Activated CD8-positive, alpha-beta memory T cell treated with anti-CD3 and anti-CD28 coated beads for 4 hours (primary cell): ENCODE data around the gene CLCN1.

Source experiments
- DNase-seq, 2 donors: peaks; one replicate each; pipeline ENCODE4 v3.0.0-alpha.2; 2020; ENCODE audit warnings: low read depth in 2 of 2

CLCN1 gene

DNA sequence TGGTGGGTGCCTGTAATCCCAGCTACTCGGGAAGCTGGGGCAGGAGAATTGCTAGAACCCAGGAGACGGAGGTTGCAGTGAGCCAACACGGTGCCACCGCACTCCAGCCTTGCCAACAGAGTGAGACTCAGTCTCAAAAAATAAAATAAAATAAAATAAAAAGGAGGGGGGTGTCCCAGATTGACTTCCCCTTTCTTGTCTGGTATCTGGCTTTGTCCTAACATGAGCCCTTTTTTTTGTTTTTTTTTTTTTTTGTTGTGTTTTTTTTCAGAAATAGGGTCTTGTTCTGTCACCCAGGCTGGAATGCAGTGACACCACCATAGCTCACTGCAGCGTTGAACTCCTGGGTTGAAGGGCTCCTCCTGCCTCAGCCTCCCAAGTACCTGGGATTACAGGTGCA lies 23.0 kb upstream of the CLCN1 start:
- no peak for DNase-seq

- no peak for DNase-seq
Observed at GRCh38 chr7:143295870-143296269, 20.0 kb upstream of the CLCN1 start.

DNA sequence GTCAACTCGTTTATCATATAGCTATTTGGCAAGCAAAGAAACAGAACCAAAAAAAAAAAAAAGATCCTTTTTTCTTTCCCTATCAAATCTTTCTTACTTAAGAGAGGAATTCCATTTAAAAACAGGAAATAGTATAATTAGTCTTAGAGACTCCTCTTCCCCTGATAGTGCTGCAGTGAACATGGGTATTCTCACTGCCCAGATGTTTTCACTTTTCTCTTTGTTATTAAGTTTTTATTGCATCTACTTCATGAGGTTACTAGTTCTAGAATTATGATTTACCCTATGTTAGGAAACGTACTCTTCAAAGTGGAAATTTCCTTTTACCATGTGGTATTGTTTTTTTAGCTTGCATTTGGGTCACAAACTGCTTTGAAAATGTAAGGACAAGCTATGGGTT lies 19.2 kb upstream of the CLCN1 start:
- DNase-seq = no peak

DNA sequence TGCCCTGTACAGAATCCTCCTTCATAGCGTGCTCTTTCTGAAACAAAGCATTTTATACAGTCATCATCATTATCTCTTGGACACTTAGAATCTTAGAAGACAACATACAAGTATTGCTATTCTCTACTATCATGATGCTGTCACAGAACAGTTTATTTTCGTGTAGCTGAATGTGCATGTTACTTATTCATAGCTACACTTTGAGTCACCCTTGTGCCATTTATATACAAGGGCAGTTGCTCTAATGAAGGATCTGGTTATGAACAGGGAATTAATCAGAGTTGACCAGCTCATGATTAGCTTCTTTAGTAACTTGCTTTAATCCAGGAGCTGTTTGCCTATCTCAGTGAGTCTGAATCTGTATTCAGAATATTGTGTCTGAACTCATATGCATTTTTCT lies 16.6 kb upstream of the CLCN1 start:
- no peak for DNase-seq

GRCh38 chr7:143299840-143300239 lies 16.1 kb upstream of the CLCN1 start:
- peak in 1 of 2 donors; percentile 27 for DNase-seq

DNA sequence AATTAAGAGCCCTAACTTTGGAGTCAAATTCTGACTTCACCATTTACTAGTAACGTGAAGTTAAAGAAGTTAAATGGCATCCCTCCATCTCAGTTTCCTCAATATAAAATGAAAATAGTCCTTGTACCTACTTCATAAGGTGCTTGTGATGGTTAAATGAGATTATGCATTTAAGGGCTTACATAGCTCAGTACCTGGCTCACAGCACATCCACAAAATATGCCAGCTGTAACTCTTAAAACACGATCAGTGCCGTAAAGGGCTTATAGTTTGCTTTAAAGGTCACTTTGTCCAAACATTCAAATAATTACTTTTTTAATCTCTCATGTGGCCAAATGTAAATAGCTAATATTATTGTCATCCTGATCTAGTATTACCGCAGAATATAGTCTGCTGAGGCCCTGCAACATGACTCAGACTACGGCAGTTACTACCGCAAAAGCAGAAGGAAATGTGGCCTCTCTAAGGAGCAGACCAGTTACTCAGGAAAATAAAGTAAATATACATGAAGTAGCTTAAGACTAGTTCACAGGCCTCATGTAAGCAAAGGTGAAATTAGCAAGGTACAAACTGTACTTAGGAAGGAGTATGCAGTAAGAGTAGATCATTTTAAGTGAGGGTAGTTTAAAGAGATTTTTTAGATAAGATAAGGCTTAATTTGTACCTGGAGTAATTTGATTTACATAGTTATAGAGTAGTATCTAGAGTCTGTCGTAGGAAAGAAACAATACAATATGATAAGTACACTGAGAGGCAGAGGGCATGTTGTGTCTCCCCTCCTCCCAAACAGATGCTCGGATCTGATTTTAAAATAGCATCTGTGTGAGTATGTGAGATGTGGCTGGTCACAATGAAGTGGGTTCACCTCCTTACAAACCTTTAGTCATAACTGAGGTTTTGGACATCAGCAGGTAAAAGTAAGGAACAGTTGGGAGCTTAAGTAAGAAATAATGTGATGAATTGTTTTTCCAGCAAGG lies 14.7 kb upstream of the CLCN1 start:
- DNase-seq = no peak

DNA sequence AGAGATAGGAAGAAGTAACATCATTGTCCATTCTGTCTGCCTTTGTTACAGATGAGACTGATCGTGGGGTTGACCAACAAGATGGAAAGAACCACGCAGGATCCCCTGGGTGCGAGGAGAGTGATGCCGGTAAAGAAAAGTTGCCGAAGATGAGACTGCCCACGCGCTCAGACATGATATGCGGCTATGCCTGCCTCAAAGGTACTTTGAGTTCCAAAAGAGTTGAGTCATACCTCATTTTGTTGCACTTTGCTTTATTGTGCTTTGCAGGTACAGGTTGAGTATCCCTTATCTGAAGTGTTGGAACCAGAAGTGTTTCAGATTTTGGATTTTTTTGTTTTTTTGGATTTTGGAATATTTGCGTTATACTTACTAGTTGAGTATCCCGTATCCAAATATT lies 12.2 kb upstream of the CLCN1 start:
- DNase-seq = no peak

DNA sequence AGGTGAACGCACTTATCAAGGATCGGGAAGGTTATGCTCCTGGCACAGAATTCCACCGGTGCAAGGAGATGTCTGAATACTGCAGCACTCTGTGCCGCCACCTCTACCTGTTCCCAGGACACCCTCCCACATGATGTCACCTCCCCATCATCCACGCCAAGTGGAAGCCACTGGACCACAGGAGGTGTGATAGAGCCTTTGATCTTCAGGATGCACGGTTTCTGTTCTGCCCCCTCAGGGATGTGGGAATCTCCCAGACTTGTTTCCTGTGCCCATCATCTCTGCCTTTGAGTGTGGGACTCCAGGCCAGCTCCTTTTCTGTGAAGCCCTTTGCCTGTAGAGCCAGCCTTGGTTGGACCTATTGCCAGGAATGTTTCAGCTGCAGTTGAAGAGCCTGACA lies 11.0 kb upstream of the CLCN1 start:
- no peak for DNase-seq

DNA sequence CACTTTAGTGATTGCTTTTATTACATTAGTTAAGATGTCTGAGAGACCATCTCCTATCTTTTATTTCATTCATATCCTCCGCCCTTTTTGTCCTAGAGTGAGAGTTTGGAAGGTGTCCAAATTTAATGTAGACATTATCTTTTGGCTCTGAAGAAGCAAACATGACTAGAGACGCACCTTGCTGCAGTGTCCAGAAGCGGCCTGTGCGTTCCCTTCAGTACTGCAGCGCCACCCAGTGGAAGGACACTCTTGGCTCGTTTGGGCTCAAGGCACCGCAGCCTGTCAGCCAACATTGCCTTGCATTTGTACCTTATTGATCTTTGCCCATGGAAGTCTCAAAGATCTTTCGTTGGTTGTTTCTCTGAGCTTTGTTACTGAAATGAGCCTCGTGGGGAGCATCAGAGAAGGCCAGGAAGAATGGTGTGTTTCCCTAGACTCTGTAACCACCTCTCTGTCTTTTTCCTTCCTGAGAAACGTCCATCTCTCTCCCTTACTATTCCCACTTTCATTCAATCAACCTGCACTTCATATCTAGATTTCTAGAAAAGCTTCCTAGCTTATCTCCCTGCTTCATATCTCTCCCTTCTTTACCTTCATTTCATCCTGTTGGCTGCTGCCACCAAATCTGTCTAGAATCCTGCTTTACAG lies 10.4 kb upstream of the CLCN1 start:
- DNase-seq = peak in 1 of 2 donors; percentile 39

DNA sequence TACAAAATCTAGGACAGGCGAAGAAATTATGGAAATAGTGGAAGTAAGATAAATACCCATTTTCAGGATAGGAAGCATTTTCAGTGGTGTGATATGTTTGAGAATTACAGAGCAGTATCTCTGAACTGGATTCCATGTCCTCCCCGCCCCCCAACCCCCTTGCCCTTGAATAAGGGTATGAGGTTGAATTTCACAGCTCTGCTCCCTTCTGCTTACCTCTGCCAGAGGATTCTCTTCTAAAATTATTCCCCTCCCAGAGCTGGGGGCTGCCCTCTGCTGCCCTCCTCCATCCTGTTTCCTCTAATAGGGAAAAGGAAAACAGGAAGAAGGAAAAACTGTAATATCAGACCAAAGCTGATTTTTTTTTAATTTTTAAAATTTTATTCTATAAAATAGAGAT lies 7.3 kb upstream of the CLCN1 start:
- DNase-seq = no peak

- no peak for DNase-seq
Observed at GRCh38 chr7:143314127-143314526, 1.8 kb upstream of the CLCN1 start.

DNA sequence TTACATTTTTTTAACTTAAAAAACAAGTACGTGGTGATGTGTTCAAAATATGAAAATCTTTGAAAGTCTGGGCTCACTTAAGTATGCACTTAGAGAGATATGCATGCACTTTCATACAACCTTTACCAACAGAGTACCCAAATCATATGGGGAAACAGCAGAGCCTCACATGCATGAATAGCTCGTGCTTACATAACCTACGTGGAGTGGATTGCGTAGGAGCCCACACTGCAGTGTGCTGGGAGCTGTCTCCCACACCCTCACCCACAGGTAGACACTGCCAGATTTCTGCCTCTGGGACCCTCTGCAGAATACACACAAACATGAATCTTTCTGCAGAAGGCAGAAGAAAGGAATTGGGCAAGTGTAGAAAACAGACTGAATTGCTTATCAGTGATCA lies 581 bp downstream of the CLCN1 start:
- no peak for DNase-seq

DNA sequence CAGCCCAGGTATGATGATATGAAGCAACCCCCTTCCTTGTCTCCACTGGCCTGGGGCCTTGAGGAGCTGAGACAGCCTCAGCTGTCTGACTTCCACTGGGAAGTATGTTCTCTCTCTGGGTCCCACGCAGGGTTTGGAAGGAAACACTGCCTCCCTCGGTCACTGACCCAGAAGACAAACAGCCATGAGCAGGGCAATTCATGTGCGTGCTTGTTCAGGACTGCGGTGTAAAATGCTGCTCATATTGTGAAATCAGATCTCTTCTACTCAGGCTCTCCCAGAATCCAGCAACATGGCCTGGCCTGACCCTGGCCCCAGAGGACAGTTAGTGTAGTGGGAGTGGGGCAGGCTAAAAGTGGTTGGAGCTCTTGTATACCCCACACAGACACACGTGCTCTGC lies 2.8 kb downstream of the CLCN1 start:
- no peak for DNase-seq

GRCh38 chr7:143320620-143321019 lies 4.7 kb downstream of the CLCN1 start:
- DNase-seq = no peak

DNA sequence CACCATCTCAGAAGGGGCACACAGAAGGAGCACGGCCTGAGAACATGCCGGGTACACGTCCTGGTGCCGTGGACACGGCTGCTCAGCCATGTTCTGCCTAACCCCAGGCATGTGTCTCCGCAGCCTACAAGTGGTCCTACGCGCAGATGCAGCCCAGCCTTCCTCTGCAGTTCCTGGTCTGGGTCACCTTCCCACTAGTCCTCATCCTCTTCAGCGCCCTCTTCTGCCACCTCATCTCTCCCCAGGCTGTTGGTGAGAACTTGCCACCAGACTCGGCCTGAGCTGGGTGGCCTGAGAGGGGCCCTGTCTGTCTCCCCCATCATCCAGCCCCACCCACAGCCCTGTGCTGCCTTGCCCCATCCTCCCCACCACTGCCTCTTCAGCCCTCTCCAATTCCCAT lies 5.3 kb downstream of the CLCN1 start:
- DNase-seq = no peak

DNA sequence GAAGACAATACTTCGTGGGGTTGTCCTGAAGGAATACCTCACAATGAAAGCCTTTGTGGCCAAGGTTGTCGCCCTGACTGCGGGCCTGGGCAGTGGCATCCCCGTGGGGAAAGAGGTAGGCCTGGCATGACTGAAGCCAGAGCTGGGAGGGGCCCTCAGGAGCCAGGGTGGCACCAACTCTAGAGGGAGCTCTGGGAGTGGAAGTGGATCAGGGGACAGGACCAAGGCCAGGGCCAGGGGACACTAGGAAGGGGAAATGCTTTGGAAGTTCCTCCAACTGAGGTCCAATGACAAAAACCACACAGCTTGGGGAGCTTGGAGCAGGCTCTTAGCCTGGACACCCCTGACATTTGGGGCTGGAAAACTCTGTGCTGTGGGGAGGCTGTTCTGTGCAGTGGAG lies 5.8 kb downstream of the CLCN1 start:
- DNase-seq = no peak

GRCh38 chr7:143322760-143323633 lies 7.1 kb downstream of the CLCN1 start:
- no peak for DNase-seq

DNA sequence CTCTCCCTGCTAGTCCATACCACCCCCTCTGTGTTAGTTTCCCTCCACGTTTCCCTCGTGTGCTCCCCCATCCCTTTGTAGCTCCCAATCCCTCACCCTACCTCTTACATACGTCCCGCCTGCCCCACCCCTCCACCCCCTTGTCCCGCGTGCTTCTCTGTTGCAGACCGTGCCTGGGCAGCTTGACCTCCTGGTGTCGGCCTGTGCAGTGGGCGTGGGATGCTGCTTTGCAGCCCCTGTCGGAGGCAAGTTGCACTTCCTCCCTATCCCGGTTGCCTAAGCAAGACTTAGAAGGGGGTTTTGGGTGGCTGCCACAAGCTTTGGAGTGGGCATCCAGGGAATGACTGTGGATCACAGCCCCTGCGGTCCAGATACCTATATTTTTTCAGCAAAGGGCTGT lies 7.7 kb downstream of the CLCN1 start:
- DNase-seq = no peak

DNA sequence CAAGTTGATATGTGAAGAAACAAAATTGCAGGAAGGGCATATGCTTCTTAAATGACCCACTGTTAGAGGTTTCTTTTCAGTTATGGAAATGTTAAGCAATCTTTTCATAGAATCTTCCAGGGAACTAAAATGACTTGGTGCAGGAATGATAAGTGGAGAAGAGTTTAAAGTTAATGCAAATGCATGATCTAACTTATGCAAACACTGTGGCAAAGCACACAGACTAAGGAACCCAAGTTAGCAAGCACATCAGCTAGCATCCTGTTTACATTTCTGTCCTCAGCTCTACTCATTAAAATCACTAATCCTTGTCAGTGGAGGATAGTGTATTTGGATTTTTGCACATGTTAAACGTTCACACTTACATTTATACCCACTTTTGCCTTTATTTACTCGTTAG lies 9.3 kb downstream of the CLCN1 start:
- DNase-seq = no peak

- DNase-seq = no peak
Observed at GRCh38 chr7:143327903-143328302, 12.0 kb downstream of the CLCN1 start.

DNA sequence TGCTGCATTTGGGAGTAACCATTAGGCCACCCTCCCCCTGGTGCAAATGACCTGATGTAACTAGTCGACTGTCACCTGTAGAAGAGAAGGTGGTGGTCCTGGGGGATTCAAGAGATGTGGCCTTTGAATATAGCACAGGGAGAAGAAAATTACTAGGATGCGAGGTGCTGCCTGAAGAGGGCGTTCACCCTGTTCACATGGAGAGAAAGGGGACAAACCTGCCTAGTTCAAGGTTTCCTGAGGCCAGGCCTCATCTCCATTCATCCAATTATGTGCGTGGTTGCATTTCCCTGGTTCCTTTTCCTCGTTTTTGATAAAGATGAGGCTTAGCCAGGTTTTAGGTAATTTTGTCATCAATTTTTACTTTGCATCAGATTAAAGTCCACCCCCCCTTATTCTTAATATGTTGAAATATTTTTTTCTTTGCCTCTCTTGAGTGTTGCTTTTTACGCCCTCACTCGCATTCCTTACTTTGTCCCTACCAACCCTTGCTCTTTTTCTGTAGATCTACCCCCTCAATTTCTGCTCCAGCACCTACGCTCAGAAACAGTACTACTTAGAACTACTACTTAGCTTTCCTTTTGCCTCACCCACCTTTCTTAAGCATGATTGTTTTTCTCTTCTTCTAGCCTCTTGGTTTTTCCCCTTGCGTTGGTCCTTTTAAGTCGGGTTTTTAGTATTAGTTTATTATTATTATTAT lies 13.7 kb downstream of the CLCN1 start:
- no peak for DNase-seq
